Brain microvascular endothelial cell (primary cell): ENCODE results near the gene MSI2.

ENCODE experiments used
- DNase-seq: peaks from one replicate; pipeline ENCODE4 v3.0.0-alpha.2; 2020
- H3K27ac ChIP-seq: fragments of 250-450 bp; sonication (Bioruptor Pico); 2 replicates; pipeline ENCODE4 v1.5.1; 2020; ENCODE audit warnings: mild to moderate bottlenecking, moderate library complexity
- H3K27me3 ChIP-seq: fragments of 250-450 bp; sonication (Bioruptor Pico); replicated peaks from 2 replicates; pipeline ENCODE4 v1.5.1; 2020; ENCODE audit warnings: mild to moderate bottlenecking
- H3K36me3 ChIP-seq: fragments of 250-450 bp; sonication (Bioruptor Pico); replicated peaks from 2 replicates; pipeline ENCODE4 v1.5.1; 2020; ENCODE audit warnings: mild to moderate bottlenecking
- H3K4me3 ChIP-seq: 2 replicates; pipeline ENCODE4 v1.5.1; 2011; ENCODE audit warnings: low read depth, mild to moderate bottlenecking, control low read depth, low read length, moderate library complexity
- in situ Hi-C: cut with HindIII; loops from 2 replicates; pipeline ENCODE4 v1.10.0; 2017; ENCODE audit warnings: low sequenced_read_pairs, low pct_ligation_motif_present
- TF ChIP-seq, protein P1 (sequence below): IDR thresholded peaks from 2 replicates; pipeline ENCODE4 v1.5.1; 2011; ENCODE audit warnings: low read depth, mild to moderate bottlenecking, moderate library complexity, low read length, control low read depth, inconsistent platforms; ENCODE audit errors: missing control alignments

Gene MSI2

DNA sequence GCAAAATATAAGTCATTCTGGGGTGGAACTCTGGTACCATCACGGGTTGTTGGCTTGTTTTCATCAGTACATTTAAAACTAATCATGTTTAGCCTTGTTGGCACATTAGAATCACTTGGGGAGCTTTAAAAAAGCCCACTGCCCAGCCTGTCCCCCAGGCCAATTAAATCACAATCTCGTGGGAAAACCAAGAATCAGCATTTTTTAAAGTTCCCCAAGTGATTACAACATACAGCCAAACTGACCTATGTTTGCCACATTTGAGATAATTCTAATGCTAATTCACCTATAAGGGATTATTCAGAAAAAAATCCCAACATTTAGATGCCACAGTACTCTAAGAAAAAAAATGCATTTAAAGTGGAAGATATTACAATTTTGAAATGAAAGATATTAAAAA, 8.4 kb upstream of the MSI2 start:
- no peaks in the 10 kb centered on the region for H3K27me3 ChIP-seq
- H3K36me3 ChIP-seq: no peaks in the 10 kb centered on the region
- TF ChIP-seq, protein P1, sequence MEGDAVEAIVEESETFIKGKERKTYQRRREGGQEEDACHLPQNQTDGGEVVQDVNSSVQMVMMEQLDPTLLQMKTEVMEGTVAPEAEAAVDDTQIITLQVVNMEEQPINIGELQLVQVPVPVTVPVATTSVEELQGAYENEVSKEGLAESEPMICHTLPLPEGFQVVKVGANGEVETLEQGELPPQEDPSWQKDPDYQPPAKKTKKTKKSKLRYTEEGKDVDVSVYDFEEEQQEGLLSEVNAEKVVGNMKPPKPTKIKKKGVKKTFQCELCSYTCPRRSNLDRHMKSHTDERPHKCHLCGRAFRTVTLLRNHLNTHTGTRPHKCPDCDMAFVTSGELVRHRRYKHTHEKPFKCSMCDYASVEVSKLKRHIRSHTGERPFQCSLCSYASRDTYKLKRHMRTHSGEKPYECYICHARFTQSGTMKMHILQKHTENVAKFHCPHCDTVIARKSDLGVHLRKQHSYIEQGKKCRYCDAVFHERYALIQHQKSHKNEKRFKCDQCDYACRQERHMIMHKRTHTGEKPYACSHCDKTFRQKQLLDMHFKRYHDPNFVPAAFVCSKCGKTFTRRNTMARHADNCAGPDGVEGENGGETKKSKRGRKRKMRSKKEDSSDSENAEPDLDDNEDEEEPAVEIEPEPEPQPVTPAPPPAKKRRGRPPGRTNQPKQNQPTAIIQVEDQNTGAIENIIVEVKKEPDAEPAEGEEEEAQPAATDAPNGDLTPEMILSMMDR: no peak
- no peak overlapping the region for H3K4me3 ChIP-seq
- no peak for DNase-seq
- in situ Hi-C loops: no loop called here
- H3K27ac ChIP-seq: no peak overlapping the region

- no peaks in the 10 kb centered on the region for H3K27me3 ChIP-seq
- H3K27ac ChIP-seq: no peak overlapping the region
- TF ChIP-seq, protein P1: no peak
- no peak overlapping the region for H3K4me3 ChIP-seq
- DNase-seq: no peak
- in situ Hi-C loops: no loop called here
- H3K36me3 ChIP-seq: no peaks in the 10 kb centered on the region
Measured at GRCh38 chr17:57249520-57249919, 6.8 kb upstream of the MSI2 start.

GRCh38 chr17:57251211-57251787, 5.0 kb upstream of the MSI2 start:
- Histone ChIP-seq H3K27ac (no peak overlapping the region), H3K36me3 (no peaks in the 10 kb centered on the region), H3K4me3 (no peak overlapping the region), H3K27me3 (no peaks in the 10 kb centered on the region)
- no peak for DNase-seq
- in situ Hi-C loops: no loop called here
- TF ChIP-seq, protein P1: no peak

- no peak for DNase-seq
- Histone ChIP-seq H3K27ac (no peak overlapping the region), H3K36me3 (no peaks in the 10 kb centered on the region), H3K4me3 (no peak overlapping the region), H3K27me3 (no peaks in the 10 kb centered on the region)
- in situ Hi-C loops: no loop called here
- TF ChIP-seq, protein P1: no peak
Measured at GRCh38 chr17:57253362-57254065, 2.8 kb upstream of the MSI2 start.

DNA sequence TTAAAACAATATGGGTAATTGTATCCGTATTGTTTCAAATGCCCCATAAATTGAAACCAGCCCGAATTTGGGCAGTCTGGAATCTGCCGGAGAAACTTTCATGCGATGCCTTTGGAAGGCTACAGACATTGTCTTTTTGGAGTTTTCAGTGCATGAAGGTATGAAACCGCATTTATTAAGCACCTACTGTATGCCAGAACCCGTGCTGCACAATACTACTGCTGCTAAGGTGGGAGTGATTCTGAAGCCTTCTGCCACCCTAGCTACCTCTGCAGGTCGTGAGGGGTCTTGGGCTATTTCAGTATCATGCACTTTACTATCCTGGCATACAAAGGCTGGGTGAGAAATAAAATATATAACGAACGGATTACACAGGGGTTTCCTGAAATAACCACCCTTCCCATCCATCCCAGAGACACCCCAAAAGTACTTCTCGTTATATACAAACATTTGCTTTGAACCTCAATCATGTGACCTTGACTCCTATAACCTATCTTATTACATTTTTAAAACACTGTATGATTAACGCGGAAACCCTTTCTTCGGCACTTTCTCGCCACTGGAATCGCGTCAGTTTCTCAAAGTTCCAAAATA, 1.0 kb upstream of the MSI2 start:
- TF ChIP-seq, protein P1: no peak

More for the DNA sequence above, 1.0 kb upstream of the MSI2 start:
- in situ Hi-C loops: no loop called here
- no peak overlapping the region for H3K27ac ChIP-seq
- no peaks in the 10 kb centered on the region for H3K36me3 ChIP-seq
- DNase-seq: no peak
- peak overlapping the region; percentile 68 for H3K4me3 ChIP-seq
- H3K27me3 ChIP-seq: no peaks in the 10 kb centered on the region
